ENCODE data around the gene TRAPPC6A.

TRAPPC6A gene

DNA sequence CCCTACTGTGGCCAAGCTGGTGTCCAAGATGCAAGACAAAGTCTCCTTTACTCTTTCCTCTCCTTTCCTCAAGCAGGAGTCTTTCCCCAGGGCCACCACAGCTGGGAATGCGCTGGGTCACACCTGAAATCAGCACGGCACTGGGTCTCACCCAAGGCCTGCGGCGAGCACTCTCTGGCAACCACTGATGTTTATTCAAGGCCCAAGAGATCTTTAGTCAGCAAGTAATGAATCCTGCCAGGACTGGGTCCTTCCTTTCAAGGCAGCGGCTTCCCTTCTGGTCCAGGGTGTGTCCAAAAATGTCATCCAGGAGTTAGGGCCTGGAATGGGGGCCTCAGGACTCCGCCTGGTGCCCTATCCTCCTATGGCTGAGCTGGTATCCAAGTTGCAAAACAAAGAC lies 24.6 kb upstream of the TRAPPC6A start:
- Mint-ChIP-seq H3K9me3 (no peaks in the 10 kb centered on the region), H3K36me3 (ENCODE audit: low read depth) (no peaks in the 10 kb centered on the region), H3K4me3 (no peak overlapping the region), H3K4me1 (ENCODE audit: low read depth) (no peaks in the 10 kb centered on the region), H3K27ac (no peak overlapping the region), H3K27me3 (no peaks in the 10 kb centered on the region)

DNA sequence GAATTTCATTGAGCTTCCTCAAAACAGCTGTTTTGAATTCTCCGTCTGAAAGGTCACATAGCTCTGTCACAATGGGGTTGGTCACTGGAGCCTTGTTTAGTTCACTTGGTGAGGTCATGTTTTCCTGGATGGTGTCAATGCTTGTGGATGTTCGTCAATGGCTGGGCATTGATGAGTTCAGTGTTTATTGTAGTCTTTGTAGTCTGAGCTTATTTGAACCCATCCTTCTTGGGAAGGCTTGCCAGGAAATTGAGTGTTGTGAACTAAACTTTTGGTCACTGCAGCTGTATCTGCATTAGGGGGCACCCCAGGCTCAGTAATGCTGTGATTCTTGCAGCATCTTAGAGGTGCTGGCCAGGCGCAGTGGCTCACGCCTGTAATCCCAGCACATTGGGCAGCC lies 22.5 kb upstream of the TRAPPC6A start:
- H3K4me3 Mint-ChIP-seq = no peak overlapping the region
- no peaks in the 10 kb centered on the region for H3K9me3 Mint-ChIP-seq
- H3K27ac Mint-ChIP-seq = no peak overlapping the region
- H3K4me1 Mint-ChIP-seq (ENCODE audit: low read depth) = no peaks in the 10 kb centered on the region
- H3K27me3 Mint-ChIP-seq = no peaks in the 10 kb centered on the region
- no peaks in the 10 kb centered on the region for H3K36me3 Mint-ChIP-seq (ENCODE audit: low read depth)

DNA sequence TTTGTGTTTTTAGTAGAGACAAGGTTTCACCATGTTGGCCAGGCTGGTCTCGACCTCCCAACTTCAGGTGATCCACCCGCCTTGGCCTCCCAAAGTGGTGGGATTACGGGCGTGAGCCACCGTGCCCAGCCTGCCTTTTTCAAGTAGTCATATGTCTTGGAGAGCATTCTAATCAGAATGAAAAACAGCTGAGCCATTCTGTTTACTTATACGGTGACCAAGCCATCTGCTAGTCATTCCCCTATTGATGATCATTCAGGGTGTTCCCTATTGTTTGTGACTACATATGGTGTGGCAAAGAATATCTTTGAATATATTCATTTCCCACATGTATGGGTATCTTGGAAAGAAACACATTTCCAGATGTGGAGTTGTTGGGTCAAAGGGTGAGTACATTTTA lies 17.7 kb upstream of the TRAPPC6A start:
- H3K4me3 Mint-ChIP-seq = no peak overlapping the region
- H3K27me3 Mint-ChIP-seq = no peaks in the 10 kb centered on the region
- no peaks in the 10 kb centered on the region for H3K4me1 Mint-ChIP-seq (ENCODE audit: low read depth)
- no peak overlapping the region for H3K27ac Mint-ChIP-seq
- no peaks in the 10 kb centered on the region for H3K9me3 Mint-ChIP-seq
- no peaks in the 10 kb centered on the region for H3K36me3 Mint-ChIP-seq (ENCODE audit: low read depth)

DNA sequence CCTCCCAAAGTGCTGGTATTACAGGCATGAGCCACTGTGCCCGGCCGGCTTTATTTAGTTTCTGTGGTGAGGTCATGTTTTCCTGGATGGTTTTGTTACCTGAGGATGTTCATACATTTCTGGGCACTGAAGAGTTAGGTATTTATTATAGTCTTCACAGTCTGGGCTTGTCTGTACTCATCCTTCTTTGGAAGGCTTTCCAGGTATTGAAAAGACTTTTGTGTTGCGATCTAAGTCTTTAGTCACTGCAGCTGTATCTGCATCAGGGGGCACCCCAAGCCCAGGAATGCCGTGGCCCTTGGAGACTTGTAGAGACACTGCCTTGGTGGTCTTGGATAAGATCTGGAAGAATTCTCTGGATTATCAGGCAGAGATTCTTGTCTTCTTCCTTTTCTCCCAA lies 13.3 kb upstream of the TRAPPC6A start:
- no peaks in the 10 kb centered on the region for H3K9me3 Mint-ChIP-seq
- no peak overlapping the region for H3K27ac Mint-ChIP-seq
- no peaks in the 10 kb centered on the region for H3K4me1 Mint-ChIP-seq (ENCODE audit: low read depth)
- no peak overlapping the region for H3K4me3 Mint-ChIP-seq
- H3K27me3 Mint-ChIP-seq = no peaks in the 10 kb centered on the region
- H3K36me3 Mint-ChIP-seq (ENCODE audit: low read depth) = peaks cover 5% of the 10 kb centered on the region

DNA sequence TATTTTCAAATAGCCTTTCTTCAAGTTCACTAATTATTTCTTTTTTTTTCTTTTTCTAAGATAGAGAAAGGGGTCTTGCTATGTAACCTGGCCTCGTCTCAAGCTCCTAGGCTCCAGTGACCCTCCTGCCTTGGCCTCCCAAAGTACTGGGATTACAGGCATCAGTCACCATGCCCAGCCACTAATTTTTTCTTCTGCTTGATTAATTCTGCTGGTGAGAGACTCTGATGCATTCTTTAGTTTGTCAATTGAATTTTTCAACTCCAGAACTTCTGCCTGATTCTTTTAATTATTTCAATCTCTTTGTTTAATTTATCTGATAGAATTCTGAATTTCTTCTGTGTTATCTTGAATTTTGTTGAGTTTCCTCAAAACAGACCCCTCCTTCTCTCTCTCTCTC lies 11.9 kb upstream of the TRAPPC6A start:
- Mint-ChIP-seq H3K4me3 (no peak overlapping the region), H3K9me3 (no peaks in the 10 kb centered on the region), H3K4me1 (ENCODE audit: low read depth) (no peaks in the 10 kb centered on the region), H3K27ac (no peak overlapping the region), H3K27me3 (no peaks in the 10 kb centered on the region), H3K36me3 (ENCODE audit: low read depth) (peaks cover 5% of the 10 kb centered on the region)

DNA sequence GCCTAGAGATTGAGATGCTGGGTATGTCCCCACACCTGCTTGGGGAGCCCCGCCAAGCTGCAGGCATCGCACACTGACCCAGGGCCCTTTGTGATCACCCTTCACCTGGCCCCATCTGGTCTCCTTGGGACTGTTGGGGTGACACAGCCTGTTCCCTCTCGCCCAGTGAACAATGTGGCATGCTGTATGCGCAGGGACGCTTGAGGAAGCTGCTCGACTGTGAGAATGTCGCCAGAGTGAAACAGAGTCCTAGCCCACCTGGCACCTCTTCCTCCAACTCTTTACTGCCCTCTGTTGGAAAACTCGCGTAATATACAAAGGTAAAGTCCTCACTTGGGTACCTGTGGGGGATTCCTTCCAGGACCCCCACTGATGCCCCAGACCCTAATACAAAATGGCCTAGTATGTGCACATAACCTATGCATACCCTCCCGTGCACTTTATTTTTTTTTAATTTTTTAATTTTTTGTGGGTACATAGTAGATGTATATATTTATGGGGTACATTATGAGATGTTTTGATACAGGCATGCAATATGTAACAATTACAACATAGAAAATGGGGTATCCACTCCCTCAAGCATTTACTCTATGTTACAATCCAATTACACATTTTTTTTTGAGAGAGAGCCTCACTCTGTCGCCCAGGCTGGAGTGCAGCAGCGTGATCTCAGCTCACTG lies 9.5 kb upstream of the TRAPPC6A start:
- Mint-ChIP-seq H3K27ac (no peak overlapping the region), H3K36me3 (ENCODE audit: low read depth) (peaks cover 5% of the 10 kb centered on the region), H3K4me1 (ENCODE audit: low read depth) (no peaks in the 10 kb centered on the region)

DNA sequence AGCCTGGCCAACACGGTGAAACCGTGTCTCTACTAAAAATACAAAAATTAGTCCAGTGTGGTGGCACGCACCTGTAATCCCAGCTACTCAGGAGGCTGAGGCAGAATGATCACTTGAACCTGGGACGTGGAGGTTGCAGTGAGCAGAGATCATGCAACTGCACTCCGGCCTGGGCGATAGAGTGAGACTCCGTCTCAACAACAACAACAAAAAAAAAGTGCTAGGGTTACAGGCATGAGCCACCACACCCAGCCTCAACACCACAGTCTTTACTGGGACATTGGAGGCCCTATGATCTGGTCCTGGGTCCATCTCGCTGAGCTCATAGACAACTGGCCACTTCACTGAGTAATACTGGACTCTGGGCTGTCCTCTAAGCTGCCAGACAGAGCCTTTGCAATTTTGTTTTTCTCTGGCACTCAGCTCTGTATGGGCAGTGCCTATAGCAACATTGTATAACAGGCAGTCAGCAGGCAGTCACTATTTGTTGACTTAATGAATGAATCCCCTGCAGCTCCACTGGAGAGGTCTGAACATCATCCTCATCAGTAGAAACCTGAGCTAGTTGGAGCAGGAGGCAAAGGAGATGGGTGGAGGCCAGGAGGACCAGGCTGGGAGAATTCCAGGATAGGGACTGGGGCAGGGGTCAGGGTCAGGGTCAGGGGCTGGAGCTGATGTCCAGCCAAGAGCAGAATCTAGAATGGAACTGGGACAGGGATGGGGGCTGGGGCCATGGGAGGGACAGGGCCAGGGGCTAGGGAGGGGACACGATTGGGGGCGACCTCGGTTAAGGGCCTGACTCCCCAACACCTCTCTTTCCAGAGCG lies 8.7 kb upstream of the TRAPPC6A start:
- peaks cover 1% of the 10 kb centered on the region for H3K4me1 Mint-ChIP-seq (ENCODE audit: low read depth)
- H3K9me3 Mint-ChIP-seq = no peaks in the 10 kb centered on the region
- H3K27me3 Mint-ChIP-seq = no peaks in the 10 kb centered on the region
- no peak overlapping the region for H3K4me3 Mint-ChIP-seq
- no peak overlapping the region for H3K27ac Mint-ChIP-seq
- H3K36me3 Mint-ChIP-seq (ENCODE audit: low read depth) = peaks cover 5% of the 10 kb centered on the region

More for the DNA sequence above, 9.5 kb upstream of the TRAPPC6A start:
- H3K27me3 Mint-ChIP-seq = no peaks in the 10 kb centered on the region
- no peak overlapping the region for H3K4me3 Mint-ChIP-seq
- no peaks in the 10 kb centered on the region for H3K9me3 Mint-ChIP-seq

DNA sequence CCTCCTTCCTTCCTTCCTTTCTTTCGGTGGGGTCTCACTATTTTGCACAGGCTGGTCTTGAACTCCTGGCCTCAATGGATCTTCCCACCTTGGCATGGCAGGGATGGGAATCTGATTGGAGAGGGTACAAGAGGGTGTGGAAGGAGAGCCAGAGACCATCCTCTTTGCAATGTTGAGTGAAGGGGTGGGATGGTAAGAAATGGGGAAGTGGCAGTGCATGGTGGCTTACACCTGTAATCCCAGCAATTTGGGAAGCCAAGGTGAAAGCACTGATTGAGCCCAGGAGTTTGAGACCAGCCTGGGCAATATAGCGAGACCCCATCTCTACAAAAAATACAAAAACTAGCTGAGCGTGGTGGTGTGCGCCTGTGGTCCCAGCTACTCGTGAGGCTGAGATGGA lies 6.1 kb upstream of the TRAPPC6A start:
- Mint-ChIP-seq H3K27me3 (no peaks in the 10 kb centered on the region), H3K36me3 (ENCODE audit: low read depth) (no peaks in the 10 kb centered on the region), H3K27ac (no peak overlapping the region), H3K4me3 (no peak overlapping the region), H3K4me1 (ENCODE audit: low read depth) (peaks cover 18% of the 10 kb centered on the region), H3K9me3 (no peaks in the 10 kb centered on the region)

DNA sequence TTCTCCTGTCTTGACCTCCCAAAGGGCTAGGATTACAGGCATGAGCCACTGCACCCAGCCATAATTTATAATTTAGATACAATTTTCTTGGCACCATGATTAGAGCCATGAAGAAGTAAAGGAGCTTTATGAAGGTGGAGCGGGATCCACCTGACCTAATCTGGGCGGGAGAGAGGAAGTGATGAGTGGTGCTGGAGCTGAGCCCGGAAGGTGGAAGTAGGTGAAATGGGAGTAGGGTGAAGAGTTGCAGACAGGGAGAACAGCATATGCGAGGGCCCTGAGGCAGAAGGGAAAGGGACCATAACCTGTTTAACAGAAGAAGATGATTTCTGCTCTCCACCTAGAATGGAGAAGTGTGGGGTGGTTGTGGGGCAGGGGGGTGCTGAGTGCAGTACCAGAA lies 4.7 kb upstream of the TRAPPC6A start:
- Mint-ChIP-seq H3K9me3 (no peaks in the 10 kb centered on the region), H3K4me3 (no peak overlapping the region)

DNA sequence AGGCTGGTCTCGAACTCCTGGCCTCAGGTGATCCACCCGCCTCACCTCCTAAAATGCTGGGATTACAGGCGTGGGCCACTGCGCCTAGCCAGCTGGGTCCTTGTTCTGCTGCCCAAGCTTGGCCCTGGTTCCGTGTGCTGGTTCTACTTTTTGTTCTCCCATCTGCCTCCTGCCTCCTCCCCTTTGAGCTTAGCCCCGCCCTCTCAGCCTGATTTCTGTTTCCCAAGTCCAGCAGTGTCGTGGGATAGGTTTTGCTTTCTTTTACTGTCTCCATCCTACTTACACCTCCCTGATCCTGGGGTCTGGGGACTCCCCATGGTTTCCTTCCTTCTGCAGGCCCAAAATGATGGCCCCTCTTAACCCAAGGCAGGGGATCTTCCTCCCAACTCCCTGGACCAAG lies 2.9 kb upstream of the TRAPPC6A start:
- Mint-ChIP-seq H3K27me3 (no peaks in the 10 kb centered on the region), H3K4me3 (peak overlapping the region; percentile 78), H3K4me1 (ENCODE audit: low read depth) (peaks cover 22% of the 10 kb centered on the region), H3K9me3 (no peaks in the 10 kb centered on the region), H3K27ac (peak overlapping the region; percentile 37), H3K36me3 (ENCODE audit: low read depth) (no peaks in the 10 kb centered on the region)

More for the DNA sequence above, 4.7 kb upstream of the TRAPPC6A start:
- Mint-ChIP-seq H3K27ac (peak overlapping the region; percentile 32), H3K4me1 (ENCODE audit: low read depth) (peaks cover 18% of the 10 kb centered on the region), H3K36me3 (ENCODE audit: low read depth) (no peaks in the 10 kb centered on the region), H3K27me3 (no peaks in the 10 kb centered on the region)

DNA sequence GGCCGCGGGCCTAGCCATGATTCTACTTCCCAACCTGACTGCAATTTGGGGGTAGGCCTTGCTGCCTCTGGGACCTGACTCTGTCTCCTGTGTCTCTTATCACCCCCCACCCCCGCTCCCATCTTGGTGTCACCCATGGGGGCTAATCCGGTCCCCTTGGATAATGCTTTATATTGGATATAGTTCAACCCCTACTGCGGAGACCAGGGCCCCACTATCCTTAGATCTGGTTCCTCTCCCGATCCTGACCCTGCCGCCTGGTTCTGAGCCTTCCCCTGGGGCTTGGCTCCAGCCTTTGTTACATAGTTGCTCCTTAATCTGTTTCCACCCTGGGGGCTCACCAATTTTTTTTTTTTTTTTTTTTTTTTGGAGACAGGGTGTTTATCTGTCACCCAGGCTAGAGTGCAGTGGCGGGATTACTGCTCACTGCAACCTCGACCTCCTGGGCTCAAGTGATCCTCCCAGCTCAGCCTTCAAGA lies 1.9 kb upstream of the TRAPPC6A start:
- peaks cover 28% of the 10 kb centered on the region for H3K4me1 Mint-ChIP-seq (ENCODE audit: low read depth)
- H3K9me3 Mint-ChIP-seq = no peaks in the 10 kb centered on the region
- H3K36me3 Mint-ChIP-seq (ENCODE audit: low read depth) = no peaks in the 10 kb centered on the region
- H3K27me3 Mint-ChIP-seq = no peaks in the 10 kb centered on the region
- peak overlapping the region; percentile 78 for H3K4me3 Mint-ChIP-seq
- H3K27ac Mint-ChIP-seq = peak overlapping the region; percentile 68

DNA sequence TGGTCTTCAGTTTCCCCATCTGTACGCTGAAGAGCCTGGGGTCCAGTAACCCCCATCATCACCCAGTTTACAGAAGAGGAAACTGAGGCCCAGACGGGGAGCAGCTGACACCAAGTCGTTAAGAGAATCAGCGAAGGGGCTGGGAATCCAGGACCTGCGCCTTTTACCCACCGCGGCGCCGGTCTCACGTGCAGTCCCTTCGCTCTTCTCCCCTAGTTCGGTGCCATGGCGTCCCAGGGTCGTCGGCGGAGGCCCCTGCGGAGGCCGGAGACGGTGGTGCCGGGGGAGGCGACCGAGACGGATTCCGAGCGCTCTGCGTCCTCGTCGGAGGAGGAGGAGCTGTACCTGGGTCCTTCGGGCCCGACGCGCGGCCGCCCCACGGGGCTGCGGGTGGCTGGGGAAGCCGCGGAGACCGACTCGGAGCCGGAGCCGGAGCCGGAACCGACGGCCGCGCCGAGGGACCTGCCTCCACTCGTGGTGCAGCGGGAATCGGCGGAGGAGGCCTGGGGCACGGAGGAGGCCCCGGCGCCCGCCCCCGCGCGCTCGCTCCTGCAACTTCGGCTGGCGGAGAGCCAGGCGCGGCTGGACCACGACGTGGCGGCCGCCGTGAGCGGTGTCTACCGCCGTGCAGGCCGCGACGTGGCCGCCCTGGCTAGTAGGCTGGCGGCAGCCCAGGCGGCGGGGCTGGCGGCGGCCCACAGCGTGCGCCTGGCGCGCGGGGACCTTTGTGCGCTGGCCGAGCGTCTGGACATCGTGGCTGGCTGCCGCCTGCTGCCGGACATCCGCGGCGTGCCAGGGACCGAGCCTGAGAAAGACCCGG lies 1.2 kb upstream of the TRAPPC6A start:
- peak overlapping the region; percentile 90 for H3K27ac Mint-ChIP-seq
- no peaks in the 10 kb centered on the region for H3K36me3 Mint-ChIP-seq (ENCODE audit: low read depth)
- H3K4me3 Mint-ChIP-seq = peak overlapping the region; percentile 96
- no peaks in the 10 kb centered on the region for H3K9me3 Mint-ChIP-seq
- peaks cover 28% of the 10 kb centered on the region for H3K4me1 Mint-ChIP-seq (ENCODE audit: low read depth)
- no peaks in the 10 kb centered on the region for H3K27me3 Mint-ChIP-seq

DNA sequence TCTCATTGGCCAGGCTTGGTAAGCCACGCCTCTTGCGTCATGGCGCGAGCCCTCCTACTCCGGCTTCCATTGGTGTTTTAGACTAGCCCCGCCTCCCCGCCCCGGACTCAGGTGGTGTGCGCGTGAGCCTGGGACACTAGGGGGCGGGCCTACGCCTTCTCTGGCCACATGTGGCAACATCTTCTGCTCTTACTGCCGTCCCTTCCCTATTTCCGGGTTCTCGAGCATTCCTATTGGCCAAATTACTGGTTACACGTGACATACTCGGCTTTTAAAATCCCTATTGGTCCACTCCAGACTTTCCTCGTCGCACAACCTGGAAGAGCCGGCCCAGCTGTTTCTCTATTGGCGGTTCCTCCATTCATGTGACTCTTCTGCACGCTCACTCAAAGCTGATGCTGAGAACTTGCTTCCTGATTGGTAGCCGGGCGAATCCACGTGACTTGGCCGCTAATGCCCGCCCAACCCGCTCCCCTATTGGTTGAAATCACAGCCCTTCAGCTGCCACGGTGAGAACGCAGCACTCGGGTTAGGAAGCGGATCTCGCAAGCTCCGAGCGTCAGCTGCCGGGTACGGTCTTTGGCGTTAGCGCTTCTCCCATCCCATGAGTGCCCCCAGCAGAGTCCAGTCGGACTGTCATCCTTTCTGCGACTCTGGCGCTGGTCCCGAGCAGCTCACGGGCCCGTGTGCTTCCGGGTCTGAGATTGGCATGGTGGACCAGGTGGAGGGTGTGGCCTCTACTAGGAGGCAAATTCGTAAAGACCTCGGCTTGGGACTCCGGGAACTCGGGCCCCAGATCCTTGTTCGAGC lies 430 bp upstream of the TRAPPC6A start, which contains the start of gene BLOC1S3:
TSS of gene BLOC1S3 (plus strand) at position 523 of the 810 bp plus-strand sequence. CDS start 513 bp downstream, outside the sequence.
- H3K4me3 Mint-ChIP-seq = peak within 1 kb of the TSS; percentile 96
- peak within 1 kb of the TSS; percentile 90 for H3K27ac Mint-ChIP-seq
- H3K36me3 Mint-ChIP-seq (ENCODE audit: low read depth) = no peaks in the 10 kb centered on the region
- no peaks in the 10 kb centered on the region for H3K27me3 Mint-ChIP-seq
- peaks cover 36% of the 10 kb centered on the region for H3K4me1 Mint-ChIP-seq (ENCODE audit: low read depth)
- H3K9me3 Mint-ChIP-seq = no peaks in the 10 kb centered on the region

Measured in stimulated activated naive CD8-positive, alpha-beta T cell treated with anti-CD3 and anti-CD28 coated beads, Interleukin-15, Interleukin-2, amounts not matched to agents 100 ng/mL and 50 ng/mL, for 24 hours (primary cell).